ENCODE data around the gene CFL1. TPM values are rescaled to one million over a fixed set of nuclear protein-coding genes. Genes with fewer than 3 reads are reported as not detected.
A peak's percentile ranks its signal among the peaks of the same experiment; 100 is the strongest.
"Not testable (repeated sequence)": the region's sequence is repeated elsewhere in the genome, so short reads cannot be mapped to it uniquely, and the experiment has no call there.

Gene CFL1
- total and polyA plus RNA-seq, 2 experiments from 2014 or later, result 974 to 2,660 TPM

- no peaks in the 10 kb centered on the region for H3K27me3 ChIP-seq
- no peaks in the 10 kb centered on the region for H3K9me3 ChIP-seq (ENCODE audit: low read depth)
- TF ChIP-seq CTCF (IDR thresholded peaks at IDR 0.05; ENCODE audit: low read depth, low read length), result no peak
- H3K27ac ChIP-seq, result peak overlapping the region; percentile 14
- no peak for DNase-seq (ENCODE audit: low read depth in 1 of 2, low spot score in 1 of 2)
- H3K4me1 ChIP-seq (ENCODE audit: low read depth), result peaks cover 5% of the 10 kb centered on the region
- H3K4me3 ChIP-seq, result no peak overlapping the region
- peaks cover 33% of the 10 kb centered on the region for H3K36me3 ChIP-seq
Observed at GRCh38 chr11:65851811-65852507, 6.0 kb downstream of the CFL1 start.

GRCh38 chr11:65851083-65851579 is 6.8 kb downstream of the CFL1 start:
- Histone ChIP-seq H3K4me1 (ENCODE audit: low read depth) (no peaks in the 10 kb centered on the region), H3K9me3 (ENCODE audit: low read depth) (no peaks in the 10 kb centered on the region), H3K27ac (no peak overlapping the region), H3K4me3 (no peak overlapping the region), H3K36me3 (peaks cover 33% of the 10 kb centered on the region), H3K27me3 (no peaks in the 10 kb centered on the region)
- peak in 1 of 2 donors; percentile 37 for DNase-seq (ENCODE audit: low read depth in 1 of 2, low spot score in 1 of 2)
- TF ChIP-seq CTCF (IDR thresholded peaks at IDR 0.05; ENCODE audit: low read depth, low read length), result peak; percentile 65

- peaks cover 26% of the 10 kb centered on the region for H3K36me3 ChIP-seq
- H3K27ac ChIP-seq, result no peak overlapping the region
- H3K4me1 ChIP-seq (ENCODE audit: low read depth), result no peaks in the 10 kb centered on the region
- no peaks in the 10 kb centered on the region for H3K9me3 ChIP-seq (ENCODE audit: low read depth)
- H3K4me3 ChIP-seq, result no peak overlapping the region
- no peak for DNase-seq (ENCODE audit: low read depth in 1 of 2, low spot score in 1 of 2)
- TF ChIP-seq CTCF (IDR thresholded peaks at IDR 0.05; ENCODE audit: low read depth, low read length), result no peak
- no peaks in the 10 kb centered on the region for H3K27me3 ChIP-seq
Observed at GRCh38 chr11:65850217-65851082, 7.5 kb downstream of the CFL1 start.

- H3K27me3 ChIP-seq, result no peaks in the 10 kb centered on the region
- DNase-seq (ENCODE audit: low read depth in 1 of 2, low spot score in 1 of 2), result no peak
- H3K4me3 ChIP-seq, result no peak overlapping the region
- peaks cover 20% of the 10 kb centered on the region for H3K36me3 ChIP-seq
- TF ChIP-seq CTCF (IDR thresholded peaks at IDR 0.05; ENCODE audit: low read depth, low read length), result no peak
- H3K27ac ChIP-seq, result no peak overlapping the region
- no peaks in the 10 kb centered on the region for H3K9me3 ChIP-seq (ENCODE audit: low read depth)
- H3K4me1 ChIP-seq (ENCODE audit: low read depth), result no peaks in the 10 kb centered on the region
Observed at GRCh38 chr11:65849771-65850216, 8.2 kb downstream of the CFL1 start.

GRCh38 chr11:65849366-65849765 is 8.6 kb downstream of the CFL1 start:
- no peak for DNase-seq (ENCODE audit: low read depth in 1 of 2, low spot score in 1 of 2)
- no peak for TF ChIP-seq CTCF (IDR thresholded peaks at IDR 0.05; ENCODE audit: low read depth, low read length)
- Histone ChIP-seq H3K4me1 (ENCODE audit: low read depth) (no peaks in the 10 kb centered on the region), H3K4me3 (no peak overlapping the region), H3K27me3 (no peaks in the 10 kb centered on the region), H3K9me3 (ENCODE audit: low read depth) (no peaks in the 10 kb centered on the region), H3K27ac (no peak overlapping the region), H3K36me3 (peaks cover 15% of the 10 kb centered on the region)

GRCh38 chr11:65848693-65849092 is 9.3 kb downstream of the CFL1 start:
- not testable (repeated sequence) for H3K4me3 ChIP-seq; H3K27me3 ChIP-seq; H3K27ac ChIP-seq; H3K9me3 ChIP-seq (ENCODE audit: low read depth); H3K36me3 ChIP-seq; H3K4me1 ChIP-seq (ENCODE audit: low read depth); DNase-seq (ENCODE audit: low read depth in 1 of 2, low spot score in 1 of 2)

All from cardiac muscle cell (in vitro differentiated cells and primary cell).